Kidney (tissue), 14 donors: ENCODE data around the gene GOLGA6L7. TPM values are rescaled to one million over a fixed set of nuclear protein-coding genes. Genes with fewer than 3 reads are reported as not detected.
A peak's percentile ranks its signal among the peaks of the same experiment; 100 is the strongest.

Source experiments
- DNase-seq, 5 donors: peaks; one replicate each; pipeline ENCODE4 v3.0.0-alpha.2; 2013 to 2020
- FAIRE-seq: peaks from 2 replicates; lab custom pipeline; 2012; peaks lifted over from hg19 to GRCh38; lab: Jason Lieb, UNC
- H3K27ac ChIP-seq, 2 donors: one replicate each; pipeline ENCODE4 v1.7.0; 2013; ENCODE audit warnings: low read depth in 2 of 2, low read length in 2 of 2, inconsistent platforms in 1 of 2
- H3K27me3 ChIP-seq: one replicate; pipeline ENCODE4 v1.7.1; 2013; ENCODE audit warnings: low read length, inconsistent platforms; ENCODE audit not compliant: control insufficient read depth, insufficient read depth
- H3K36me3 ChIP-seq, 3 donors: one replicate each; pipeline versions ENCODE4 v1.7.0 to v1.7.1; 2013; ENCODE audit warnings: low read length in 3 of 3, control low read depth in 1 of 3, inconsistent platforms in 1 of 3; ENCODE audit not compliant: insufficient read depth in 3 of 3, control insufficient read depth in 2 of 3
- H3K4me1 ChIP-seq, 3 donors: one replicate each; pipeline versions ENCODE4 v1.7.0 to v1.7.1; 2013; ENCODE audit warnings: low read length in 3 of 3, inconsistent platforms in 1 of 3, low read depth in 1 of 3; ENCODE audit not compliant: control insufficient read depth in 2 of 3, insufficient read depth in 2 of 3
- H3K4me3 ChIP-seq, 3 donors: one replicate each; pipeline versions ENCODE4 v1.7.0 to v1.8.1; 2013; ENCODE audit warnings: low read length in 3 of 3, control low read depth in 1 of 3, inconsistent platforms in 1 of 3
- H3K9ac ChIP-seq, 3 donors: one replicate each; pipeline versions ENCODE4 v1.7.0 to v1.7.1; 2013; ENCODE audit warnings: low read length in 3 of 3, control low read depth in 1 of 3, inconsistent platforms in 1 of 3
- H3K9me3 ChIP-seq, 3 donors: one replicate each; pipeline versions ENCODE4 v1.7.0 to v1.7.1; 2013; ENCODE audit warnings: low read length in 3 of 3, control low read depth in 1 of 3, inconsistent platforms in 1 of 3; ENCODE audit not compliant: control insufficient read depth in 2 of 3, insufficient read depth in 1 of 3
- CTCF ChIP-seq: IDR thresholded peaks from 3 replicates; pipeline ENCODE4 v1.5.1; 2012; ENCODE audit warnings: mild to moderate bottlenecking, moderate library complexity, borderline replicate concordance; ENCODE audit not compliant: insufficient read depth; ENCODE audit errors: extremely low read depth
- intact Hi-C: fragments of 100-400 bp; cut with DNase I; formaldehyde crosslinking; loops from one replicate; pipeline ENCODE4 v1.11.1; 2022
- polyA plus RNA-seq: library from polyadenylated mRNA; stranded (reverse); fragments of 350-450 nt; fragmentation: Illumina TruSeq; extraction: RNeasy Lipid Tissue Mini Kit (QIAGEN cat#74804); gene quantifications from one replicate; pipeline ENCODE4 v1.2.3, GENCODE V29; 2014; ENCODE audit warnings: low read depth, low replicate concordance; ENCODE audit not compliant: insufficient read depth
- total RNA-seq: library from RNA; stranded (reverse); fragmentation: NEBNext Ultra II Directional; extraction: Animal tissue kit (Norgen Biotek cat#: 25700); gene quantifications from one replicate; pipeline ENCODE4 v1.2.1, GENCODE V29; 2021
- donor health status: control.
- donor health status: control.
- donor health status: control.
- donor health status: control.
- donor health status: control.
- donor health status: DM: yes; HTN: yes; CAD: no.
- donor health status: Normal renal cell carcinoma (clear cell type).

Gene GOLGA6L7
- total and polyA plus RNA-seq, 2 donors from 2014 or later, result not detected

- no peak for TF ChIP-seq CTCF
Measured at GRCh38 chr15:28887339-28888174, 39.1 kb upstream of the GOLGA6L7 start.

GRCh38 chr15:28886431-28887338 lies 38.2 kb upstream of the GOLGA6L7 start:
- H3K9ac ChIP-seq, result no peak overlapping the region
- no peaks in the 10 kb centered on the region for H3K27me3 ChIP-seq
- no peak overlapping the region for H3K27ac ChIP-seq
- H3K4me1 ChIP-seq, result no peaks in the 10 kb centered on the region
- H3K4me3 ChIP-seq, result no peak overlapping the region
- TF ChIP-seq CTCF, result no peak
- no peak for FAIRE-seq
- no peaks in the 10 kb centered on the region for H3K36me3 ChIP-seq
- intact Hi-C loops, result no loop called here
- peak in 1 of 5 donors; percentile 32 for DNase-seq
- no peaks in the 10 kb centered on the region for H3K9me3 ChIP-seq

More at GRCh38 chr15:28887339-28888174, 39.1 kb upstream of the GOLGA6L7 start:
- Histone ChIP-seq H3K4me1 (no peaks in the 10 kb centered on the region), H3K9me3 (no peaks in the 10 kb centered on the region), H3K36me3 (no peaks in the 10 kb centered on the region), H3K27me3 (no peaks in the 10 kb centered on the region), H3K4me3 (no peak overlapping the region), H3K27ac (no peak overlapping the region), H3K9ac (no peak overlapping the region)
- DNase-seq (no peak), FAIRE-seq (no peak)
- intact Hi-C loops, result no loop called here

GRCh38 chr15:28885630-28886430 lies 37.4 kb upstream of the GOLGA6L7 start, which contains the start of gene APBA2:
Gene APBA2, plus strand, starts transcription at chr15:28885974. Its CDS starts 167,911 bp downstream, at chr15:29053885.
- Histone ChIP-seq H3K27ac (no peak within 1 kb of the TSS), H3K4me1 (no peaks in the 10 kb centered on the region), H3K36me3 (no peaks in the 10 kb centered on the region), H3K27me3 (no peaks in the 10 kb centered on the region), H3K4me3 (no peak within 1 kb of the TSS), H3K9ac (no peak within 1 kb of the TSS), H3K9me3 (no peaks in the 10 kb centered on the region)
- TF ChIP-seq CTCF, result no peak
- intact Hi-C loops, result no loop called here
- FAIRE-seq (no peak), DNase-seq (peak; percentile 59 to 78 (median 73))
